Keratinocyte (primary cell): ENCODE results near the gene CISH. TPM values are rescaled to one million over a fixed set of nuclear protein-coding genes. Genes with fewer than 3 reads are reported as not detected.

Experiments
- DNase-seq: peaks from one replicate; pipeline ENCODE4 v3.0.0-alpha.2; 2011; ENCODE audit warnings: low read depth, missing footprints, low spot score
- FAIRE-seq: peaks from 2 replicates; lab custom pipeline; 2011; peaks lifted over from hg19 to GRCh38; lab: Jason Lieb, UNC
- H2AFZ ChIP-seq: 2 replicates; pipeline ENCODE4 v1.6.0; 2012; ENCODE audit warnings: low read length, control low read depth, inconsistent platforms; ENCODE audit not compliant: control insufficient read depth
- H3K27ac ChIP-seq: 2 replicates; pipeline ENCODE4 v1.5.1; 2011; ENCODE audit warnings: low read length; ENCODE audit not compliant: control insufficient read depth, insufficient read depth
- H3K27me3 ChIP-seq: 3 replicates; pipeline ENCODE4 v1.6.0; 2011; ENCODE audit warnings: low read length; ENCODE audit not compliant: control insufficient read depth, insufficient read depth; ENCODE audit errors: extremely low read depth
- H3K36me3 ChIP-seq, 2 experiments: 2 replicates in 1 of 2; 3 replicates in 1 of 2; pipeline ENCODE4 v1.5.1; 2011; ENCODE audit warnings: low read length in 2 of 2, mild to moderate bottlenecking in 1 of 2; ENCODE audit not compliant: control insufficient read depth in 2 of 2, insufficient read depth in 2 of 2; ENCODE audit errors: extremely low read depth in 1 of 2
- H3K4me1 ChIP-seq: 3 replicates; pipeline ENCODE4 v1.5.1; 2011; ENCODE audit warnings: low read length; ENCODE audit not compliant: control insufficient read depth, insufficient read depth; ENCODE audit errors: extremely low read depth
- H3K4me2 ChIP-seq: 3 replicates; pipeline ENCODE4 v1.6.0; 2011; ENCODE audit warnings: low read depth, low read length; ENCODE audit not compliant: control insufficient read depth, insufficient read depth; ENCODE audit errors: extremely low read depth
- H3K4me3 ChIP-seq, 3 experiments: fragments of 200-600 bp in 1 of 3; sonication (generic) in 1 of 3; 2 replicates in 2 of 3; 3 replicates in 1 of 3; pipeline ENCODE4 v1.5.1; 2011 to 2016; ENCODE audit warnings: low read length in 3 of 3, mild to moderate bottlenecking in 3 of 3, control low read depth in 2 of 3, inconsistent platforms in 1 of 3, low read depth in 1 of 3, mixed read lengths in 1 of 3, mixed run types in 1 of 3, moderate library complexity in 1 of 3; ENCODE audit not compliant: control insufficient read depth in 2 of 3, insufficient read depth in 2 of 3; ENCODE audit errors: extremely low read depth in 1 of 3
- H3K79me2 ChIP-seq: 2 replicates; pipeline ENCODE4 v1.6.0; 2012; ENCODE audit warnings: low read length; ENCODE audit not compliant: control insufficient read depth, insufficient read depth
- H3K9ac ChIP-seq: 3 replicates; pipeline ENCODE4 v1.6.0; 2011; ENCODE audit warnings: low read length; ENCODE audit not compliant: control insufficient read depth, insufficient read depth; ENCODE audit errors: extremely low read depth
- H3K9me1 ChIP-seq: 3 replicates; pipeline ENCODE4 v1.6.0; 2011; ENCODE audit warnings: low read length; ENCODE audit not compliant: control insufficient read depth, insufficient read depth; ENCODE audit errors: extremely low read depth
- H3K9me3 ChIP-seq: 2 replicates; pipeline ENCODE4 v1.5.1; 2012; ENCODE audit warnings: low read depth, low read length; ENCODE audit not compliant: control insufficient read depth
- H4K20me1 ChIP-seq: 3 replicates; pipeline ENCODE4 v1.6.0; 2011; ENCODE audit warnings: low read length; ENCODE audit not compliant: control insufficient read depth, insufficient read depth; ENCODE audit errors: extremely low read depth
- CTCF ChIP-seq, 3 experiments: IDR thresholded peaks in 1 of 3; conservative IDR thresholded peaks in 1 of 3; optimal IDR thresholded peaks in 1 of 3; 2 replicates in 2 of 3; 3 replicates in 1 of 3; pipeline versions ENCODE3 to v1.5.1; 2011; ENCODE audit warnings: low read length in 3 of 3, mild to moderate bottlenecking in 3 of 3, moderate library complexity in 2 of 3, control low read depth in 1 of 3, inconsistent platforms in 1 of 3; ENCODE audit not compliant: insufficient read depth in 2 of 3; ENCODE audit errors: extremely low read depth in 1 of 3
- EZH2 ChIP-seq: IDR thresholded peaks from one replicate; pipeline ENCODE4 v1.6.1; 2012; ENCODE audit warnings: inconsistent platforms, mild to moderate bottlenecking, low read length, moderate library complexity
- dilution Hi-C: fragments of 300-500 bp; cut with MboI; formaldehyde crosslinking; loops from one replicate; pipeline ENCODE4 v1.7.0; 2020; ENCODE audit warnings: low sequenced_read_pairs; ENCODE audit not compliant: extremely low pct_ligation_motif_present
- polyA plus RNA-seq, 5 experiments: library from polyadenylated mRNA; depleted of rRNA in 3 of 5; stranded (reverse) in 3 of 5; stranded (forward) in 1 of 5; unstranded in 1 of 5; fragments of >200 nt; gene quantifications; 1 replicate in 1 of 5; 2 replicates in 3 of 5; 3 replicates in 1 of 5; pipeline versions ENCODE4 v1.2.1 to v1.2.3, GENCODE V29; 2011 to 2012; ENCODE audit warnings: missing spikeins in 2 of 5, low read depth in 1 of 5, low replicate concordance in 1 of 5

Gene CISH
- polyA plus RNA-seq, 1 donor (not counting 4 experiments of a cell fraction or from before 2014, with no cell fraction given): 1.8 TPM

DNA sequence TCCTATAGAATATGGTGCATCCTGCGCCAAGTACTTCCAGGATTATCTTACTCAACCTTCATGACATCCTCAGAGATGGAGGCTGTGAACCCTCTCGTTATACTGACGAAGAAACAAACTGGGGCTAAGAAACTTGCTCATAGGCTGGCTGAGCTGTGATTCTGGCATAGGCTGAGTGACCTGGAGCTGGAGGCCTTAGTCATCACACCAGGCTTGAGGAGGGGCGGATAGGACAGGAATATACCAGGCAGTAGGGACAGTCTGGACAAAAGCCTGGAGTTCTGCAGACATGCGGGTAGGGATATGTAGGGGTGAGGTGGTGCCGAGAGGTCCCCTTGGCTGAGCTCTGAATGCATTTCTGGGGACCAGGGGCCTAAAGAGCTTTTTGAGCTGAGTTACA is 24.2 kb downstream of the CISH start:
- Histone ChIP-seq H4K20me1 (no peaks in the 10 kb centered on the region), H3K4me2 (no peak overlapping the region), H3K9ac (no peak overlapping the region), H3K27ac (no peak overlapping the region), H2AFZ (no peak overlapping the region), H3K27me3 (no peaks in the 10 kb centered on the region), H3K36me3 (peaks cover 0 to 4% of the 10 kb centered on the region in 2 experiments), H3K4me3 (no peak overlapping the region), H3K4me1 (peaks cover 25% of the 10 kb centered on the region), H3K79me2 (no peaks in the 10 kb centered on the region), H3K9me3 (no peaks in the 10 kb centered on the region), H3K9me1 (no peaks in the 10 kb centered on the region)
- dilution Hi-C loops: no loop called here
- FAIRE-seq (no peak), DNase-seq (no peak)
- no peak for TF ChIP-seq CTCF (optimal IDR thresholded peaks at IDR 0.05 in 1 of 3, IDR thresholded peaks at IDR 0.05 in 1 of 3, conservative IDR thresholded peaks at IDR 0.05 in 1 of 3; ENCODE audit: extremely low read depth in 1 of 3, insufficient read depth in 2 of 3, low read length in 3 of 3)
- TF ChIP-seq EZH2: no peak

DNA sequence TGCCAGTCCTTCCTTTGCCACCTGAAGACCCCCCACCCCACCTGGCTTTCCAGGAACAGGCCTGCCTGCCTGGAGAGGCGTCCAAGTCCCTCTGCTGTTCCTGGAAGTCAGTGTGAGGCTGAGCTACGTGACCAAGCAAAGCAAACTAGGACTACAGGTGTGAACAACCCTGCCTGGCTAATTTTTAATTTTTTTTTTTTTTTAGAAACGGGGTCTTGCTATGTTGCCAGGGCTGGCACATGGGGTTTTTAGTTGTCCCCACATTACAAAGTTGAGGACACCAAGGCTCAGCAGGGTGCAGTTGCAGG is 24.9 kb downstream of the CISH start:
- TF ChIP-seq EZH2 (no peak), CTCF (optimal IDR thresholded peaks at IDR 0.05 in 1 of 3, IDR thresholded peaks at IDR 0.05 in 1 of 3, conservative IDR thresholded peaks at IDR 0.05 in 1 of 3; ENCODE audit: extremely low read depth in 1 of 3, insufficient read depth in 2 of 3, low read length in 3 of 3) (no peak)
- Histone ChIP-seq H3K9ac (no peak overlapping the region), H3K36me3 (peaks cover 0 to 6% of the 10 kb centered on the region in 2 experiments), H3K79me2 (no peaks in the 10 kb centered on the region), H3K4me1 (peaks cover 20% of the 10 kb centered on the region), H3K4me3 (no peak overlapping the region), H3K9me1 (no peaks in the 10 kb centered on the region), H2AFZ (no peak overlapping the region), H3K27me3 (no peaks in the 10 kb centered on the region), H3K27ac (no peak overlapping the region), H4K20me1 (no peaks in the 10 kb centered on the region), H3K4me2 (no peak overlapping the region), H3K9me3 (no peaks in the 10 kb centered on the region)
- no peak for DNase-seq
- dilution Hi-C loops: no loop called here
- no peak for FAIRE-seq
